IPS-20b (cell line): ENCODE data around the gene CFC1.
"Not testable (repeated sequence)": the region's sequence is repeated elsewhere in the genome, so short reads cannot be mapped to it uniquely, and the experiment has no call there.

Source experiments
- H3K27ac ChIP-seq: one replicate; pipeline ENCODE4 v1.5.1; 2013; ENCODE audit warnings: low read length
- H3K27me3 ChIP-seq: 2 replicates; pipeline ENCODE4 v1.6.1; 2013; ENCODE audit warnings: mild to moderate bottlenecking, low read length, inconsistent platforms; ENCODE audit not compliant: insufficient read depth
- H3K36me3 ChIP-seq: 2 replicates; pipeline ENCODE4 v1.6.1; 2013; ENCODE audit warnings: low read depth, mild to moderate bottlenecking, inconsistent platforms, low read length, moderate library complexity; ENCODE audit not compliant: insufficient read depth
- H3K4me1 ChIP-seq: 2 replicates; pipeline ENCODE4 v1.6.1; 2013; ENCODE audit warnings: mild to moderate bottlenecking, control low read depth, inconsistent platforms, low read length, moderate library complexity; ENCODE audit not compliant: insufficient read depth
- H3K4me3 ChIP-seq: 2 replicates; pipeline ENCODE4 v1.5.1; 2013; ENCODE audit warnings: mild to moderate bottlenecking, low read length, inconsistent platforms
- H3K9ac ChIP-seq: 2 replicates; pipeline ENCODE4 v1.6.1; 2013; ENCODE audit warnings: low read depth, mild to moderate bottlenecking, inconsistent platforms, low read length, moderate library complexity
- H3K9me3 ChIP-seq: 2 replicates; pipeline ENCODE4 v1.6.1; 2013; ENCODE audit warnings: mild to moderate bottlenecking, low read depth, low read length, inconsistent platforms; ENCODE audit not compliant: insufficient read depth

CFC1 gene

GRCh38 chr2:130599393-130599792 is at the start of gene CFC1:
CFC1 (minus strand) TSS chr2:130599575; CDS start chr2:130599287, 288 bp downstream.
- H3K9ac ChIP-seq, H3K36me3 ChIP-seq, H3K9me3 ChIP-seq, H3K4me1 ChIP-seq, H3K27ac ChIP-seq, H3K4me3 ChIP-seq, H3K27me3 ChIP-seq: not testable (repeated sequence)

- H3K4me3 ChIP-seq, H3K36me3 ChIP-seq, H3K27ac ChIP-seq, H3K9me3 ChIP-seq, H3K27me3 ChIP-seq, H3K4me1 ChIP-seq, H3K9ac ChIP-seq: not testable (repeated sequence)
Observed at GRCh38 chr2:130641688-130642087, 42.3 kb upstream of the CFC1 start.

GRCh38 chr2:130638973-130639372 is 39.6 kb upstream of the CFC1 start:
- H3K9ac ChIP-seq, H3K4me3 ChIP-seq, H3K36me3 ChIP-seq, H3K27me3 ChIP-seq, H3K9me3 ChIP-seq, H3K4me1 ChIP-seq, H3K27ac ChIP-seq: not testable (repeated sequence)

GRCh38 chr2:130628784-130629475 is 29.6 kb upstream of the CFC1 start:
- not testable (repeated sequence) for H3K4me1 ChIP-seq, H3K27ac ChIP-seq, H3K27me3 ChIP-seq, H3K9ac ChIP-seq, H3K36me3 ChIP-seq, H3K4me3 ChIP-seq, H3K9me3 ChIP-seq

- not testable (repeated sequence) for H3K36me3 ChIP-seq, H3K27me3 ChIP-seq, H3K9ac ChIP-seq, H3K27ac ChIP-seq, H3K4me3 ChIP-seq, H3K4me1 ChIP-seq, H3K9me3 ChIP-seq
Observed at GRCh38 chr2:130611140-130611539, 11.8 kb upstream of the CFC1 start, which contains the start of gene POTEJ. POTEJ (plus strand) TSS chr2:130611440; CDS start chr2:130611533, 93 bp downstream.

- not testable (repeated sequence) for H3K9ac ChIP-seq, H3K27me3 ChIP-seq, H3K4me1 ChIP-seq, H3K4me3 ChIP-seq, H3K9me3 ChIP-seq, H3K27ac ChIP-seq, H3K36me3 ChIP-seq
Observed at GRCh38 chr2:130610486-130610885, 11.1 kb upstream of the CFC1 start.

- H3K27ac ChIP-seq, H3K36me3 ChIP-seq, H3K27me3 ChIP-seq, H3K9me3 ChIP-seq, H3K4me1 ChIP-seq, H3K9ac ChIP-seq, H3K4me3 ChIP-seq: not testable (repeated sequence)
Observed at GRCh38 chr2:130609002-130609920, 9.9 kb upstream of the CFC1 start.

- not testable (repeated sequence) for H3K9me3 ChIP-seq, H3K4me1 ChIP-seq, H3K27ac ChIP-seq, H3K4me3 ChIP-seq, H3K9ac ChIP-seq, H3K27me3 ChIP-seq, H3K36me3 ChIP-seq
Observed at GRCh38 chr2:130608276-130609001, 9.1 kb upstream of the CFC1 start.

GRCh38 chr2:130601648-130602302 is 2.4 kb upstream of the CFC1 start:
- H3K4me1 ChIP-seq, H3K4me3 ChIP-seq, H3K36me3 ChIP-seq, H3K9me3 ChIP-seq, H3K27ac ChIP-seq, H3K9ac ChIP-seq, H3K27me3 ChIP-seq: not testable (repeated sequence)

GRCh38 chr2:130599926-130600325 is 551 bp upstream of the CFC1 start:
- H3K9ac ChIP-seq, H3K9me3 ChIP-seq, H3K27me3 ChIP-seq, H3K36me3 ChIP-seq, H3K4me1 ChIP-seq, H3K4me3 ChIP-seq, H3K27ac ChIP-seq: not testable (repeated sequence)

GRCh38 chr2:130598463-130598862 is 912 bp downstream of the CFC1 start:
- H3K27me3 ChIP-seq, H3K4me3 ChIP-seq, H3K36me3 ChIP-seq, H3K9me3 ChIP-seq, H3K27ac ChIP-seq, H3K9ac ChIP-seq, H3K4me1 ChIP-seq: not testable (repeated sequence)
